GM18858 (cell line): ENCODE results near the gene PIK3AP1.
"Not testable (repeated sequence)": the region's sequence is repeated elsewhere in the genome, so short reads cannot be mapped to it uniquely, and the experiment has no call there.

Experiments used
- ATAC-seq: cut with Tn5 transposase; IDR thresholded peaks from one replicate; pipeline ENCODE4 v1.9.1; 2021; ENCODE audit not compliant: unreplicated experiment

The PIK3AP1 gene

GRCh38 chr10:96696845-96697425 lies 23.4 kb downstream of the PIK3AP1 start:
- ATAC-seq = no peak

GRCh38 chr10:96695975-96696634 lies 24.2 kb downstream of the PIK3AP1 start:
- no peak for ATAC-seq

GRCh38 chr10:96695366-96695765 lies 24.9 kb downstream of the PIK3AP1 start:
- ATAC-seq = no peak

GRCh38 chr10:96693431-96693830 lies 26.9 kb downstream of the PIK3AP1 start:
- no peak for ATAC-seq

- no peak for ATAC-seq
These were observed 27.9 kb downstream of the PIK3AP1 start for GRCh38 chr10:96692427-96692826.

- no peak for ATAC-seq
These were observed 28.6 kb downstream of the PIK3AP1 start for GRCh38 chr10:96691761-96692160.

GRCh38 chr10:96690755-96691730 lies 29.3 kb downstream of the PIK3AP1 start:
- no peak for ATAC-seq

- ATAC-seq = no peak
These were observed 31.5 kb downstream of the PIK3AP1 start for GRCh38 chr10:96688789-96689188.

- ATAC-seq = no peak
These were observed 32.8 kb downstream of the PIK3AP1 start for GRCh38 chr10:96687317-96688012.

GRCh38 chr10:96686514-96686913 lies 33.8 kb downstream of the PIK3AP1 start:
- no peak for ATAC-seq

- ATAC-seq = no peak
These were observed 35.0 kb downstream of the PIK3AP1 start for GRCh38 chr10:96685306-96685705.

GRCh38 chr10:96684826-96685225 lies 35.5 kb downstream of the PIK3AP1 start:
- no peak for ATAC-seq

GRCh38 chr10:96683710-96684109 lies 36.6 kb downstream of the PIK3AP1 start:
- no peak for ATAC-seq

- ATAC-seq = no peak
These were observed 37.2 kb downstream of the PIK3AP1 start for GRCh38 chr10:96683065-96683464.

GRCh38 chr10:96681524-96681923 lies 38.8 kb downstream of the PIK3AP1 start:
- ATAC-seq = no peak

- not testable (repeated sequence) for ATAC-seq
These were observed 39.9 kb downstream of the PIK3AP1 start for GRCh38 chr10:96680463-96680862.

GRCh38 chr10:96678725-96679124 lies 41.6 kb downstream of the PIK3AP1 start:
- no peak for ATAC-seq

GRCh38 chr10:96676272-96677112 lies 43.8 kb downstream of the PIK3AP1 start:
- ATAC-seq = no peak

- ATAC-seq = no peak
These were observed 44.5 kb downstream of the PIK3AP1 start for GRCh38 chr10:96675846-96676245.
